NCI-H345 treated with DMSO at 0.1 percent for 48 hours (cell line): ENCODE results near the gene EIF4A2.
A peak's percentile ranks its signal among the peaks of the same experiment; 100 is the strongest.
"Not testable (repeated sequence)": the region's sequence is repeated elsewhere in the genome, so short reads cannot be mapped to it uniquely, and the experiment has no call there.

Experiments used
- DNase-seq: peaks from one replicate; lab custom pipeline; 2025; ENCODE audit not compliant: unreplicated experiment; lab: John Stamatoyannopoulos, UW

Gene EIF4A2

DNA sequence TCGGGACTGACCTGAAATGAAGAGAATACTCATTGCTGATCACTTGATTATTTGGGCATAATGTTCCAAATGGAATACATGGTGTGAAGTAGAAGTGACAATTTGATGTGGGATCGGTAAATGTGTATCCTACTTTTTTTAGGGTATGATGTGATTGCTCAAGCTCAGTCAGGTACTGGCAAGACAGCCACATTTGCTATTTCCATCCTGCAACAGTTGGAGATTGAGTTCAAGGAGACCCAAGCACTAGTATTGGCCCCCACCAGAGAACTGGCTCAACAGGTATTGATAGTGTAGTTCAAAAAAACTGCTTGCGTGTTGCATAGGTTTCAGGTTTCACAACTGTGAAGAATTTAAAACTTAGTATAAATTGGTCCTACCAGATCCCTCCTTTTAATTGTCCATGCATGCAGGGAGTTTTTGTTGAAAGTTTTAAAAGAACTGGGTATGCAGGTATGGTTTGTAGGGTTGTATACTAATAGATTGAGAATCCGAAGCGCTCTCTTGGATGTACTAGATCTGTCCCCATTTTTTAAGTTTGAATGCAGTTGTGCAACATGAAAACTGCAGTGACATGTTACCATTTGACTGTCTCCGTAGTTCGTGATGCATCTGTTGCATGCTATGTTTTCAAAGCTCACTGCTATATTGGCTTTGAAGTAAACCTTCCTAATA is 1.6 kb downstream of the EIF4A2 start:
- DNase-seq = no peak

DNA sequence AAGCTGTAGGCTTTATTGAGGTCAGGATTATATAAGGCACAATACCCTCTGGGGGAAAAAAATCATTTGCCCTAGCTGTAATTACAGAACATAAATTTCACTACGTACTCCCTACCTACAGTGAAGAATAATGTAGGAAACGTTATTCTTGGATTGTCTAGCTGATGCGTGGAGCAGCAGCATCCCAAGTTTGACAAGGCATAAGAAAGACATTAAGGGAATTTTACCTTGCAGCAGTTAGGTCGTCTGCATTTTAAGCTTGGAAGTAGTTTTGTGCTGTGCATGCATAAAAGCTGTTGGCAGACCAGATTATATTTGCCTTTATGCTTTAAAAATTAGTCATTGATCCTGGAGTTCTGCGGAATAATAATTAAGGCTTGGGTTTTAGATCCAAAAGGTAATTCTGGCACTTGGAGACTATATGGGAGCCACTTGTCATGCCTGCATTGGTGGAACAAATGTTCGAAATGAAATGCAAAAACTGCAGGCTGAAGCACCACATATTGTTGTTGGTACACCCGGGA is 2.2 kb downstream of the EIF4A2 start:
- no peak for DNase-seq

DNA sequence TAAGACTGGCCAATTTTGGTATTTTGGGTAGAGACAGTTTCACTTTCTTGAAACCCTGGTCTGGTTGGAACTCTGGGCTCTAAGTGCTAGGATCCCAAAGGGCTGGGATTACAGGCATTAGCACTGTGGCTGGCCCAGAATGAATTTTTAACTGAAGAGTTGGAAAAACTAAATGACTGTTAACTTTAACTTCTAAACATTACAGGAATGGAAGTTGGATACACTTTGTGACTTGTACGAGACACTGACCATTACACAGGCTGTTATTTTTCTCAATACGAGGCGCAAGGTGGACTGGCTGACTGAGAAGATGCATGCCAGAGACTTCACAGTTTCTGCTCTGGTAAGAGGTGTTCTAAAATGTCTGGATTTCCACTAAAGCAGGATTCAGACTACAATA is 3.5 kb downstream of the EIF4A2 start:
- no peak for DNase-seq

DNA sequence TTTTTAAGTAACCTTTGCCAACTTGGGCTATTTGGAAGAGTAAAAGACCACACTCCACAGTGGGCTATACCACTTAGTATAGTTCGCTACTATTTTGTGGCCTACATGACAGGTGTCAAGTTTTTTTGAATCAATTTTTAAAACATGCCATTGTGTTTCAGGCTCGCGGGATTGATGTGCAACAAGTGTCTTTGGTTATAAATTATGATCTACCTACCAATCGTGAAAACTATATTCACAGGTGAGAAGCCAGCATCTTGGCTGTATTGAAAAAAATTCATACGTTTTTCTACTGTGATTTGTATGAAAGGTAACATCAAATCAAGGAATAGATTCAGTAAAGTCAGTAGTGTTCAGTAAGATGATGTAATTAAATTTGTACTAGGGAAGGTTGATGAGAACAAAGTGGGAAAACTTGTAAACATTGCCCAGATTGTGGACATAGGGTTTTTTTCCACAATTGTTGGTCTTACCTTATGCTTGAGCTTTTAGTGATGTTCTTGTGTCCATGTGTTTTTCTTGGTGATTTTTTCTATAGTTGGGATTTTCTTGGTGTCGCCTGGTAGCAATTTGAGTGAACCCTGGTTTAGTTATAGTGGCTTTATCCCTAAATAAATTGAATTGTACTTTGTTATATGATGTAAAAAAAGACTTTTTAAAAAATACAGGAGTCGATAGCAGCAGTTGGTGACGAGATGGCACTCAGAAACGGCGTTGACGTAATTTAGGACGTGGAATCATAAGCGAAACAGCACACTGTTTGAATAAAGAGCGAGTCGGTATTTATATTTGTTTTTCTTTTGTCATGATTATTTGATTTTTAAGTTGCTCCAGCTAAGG is 4.5 kb downstream of the EIF4A2 start:
- DNase-seq = no peak

DNA sequence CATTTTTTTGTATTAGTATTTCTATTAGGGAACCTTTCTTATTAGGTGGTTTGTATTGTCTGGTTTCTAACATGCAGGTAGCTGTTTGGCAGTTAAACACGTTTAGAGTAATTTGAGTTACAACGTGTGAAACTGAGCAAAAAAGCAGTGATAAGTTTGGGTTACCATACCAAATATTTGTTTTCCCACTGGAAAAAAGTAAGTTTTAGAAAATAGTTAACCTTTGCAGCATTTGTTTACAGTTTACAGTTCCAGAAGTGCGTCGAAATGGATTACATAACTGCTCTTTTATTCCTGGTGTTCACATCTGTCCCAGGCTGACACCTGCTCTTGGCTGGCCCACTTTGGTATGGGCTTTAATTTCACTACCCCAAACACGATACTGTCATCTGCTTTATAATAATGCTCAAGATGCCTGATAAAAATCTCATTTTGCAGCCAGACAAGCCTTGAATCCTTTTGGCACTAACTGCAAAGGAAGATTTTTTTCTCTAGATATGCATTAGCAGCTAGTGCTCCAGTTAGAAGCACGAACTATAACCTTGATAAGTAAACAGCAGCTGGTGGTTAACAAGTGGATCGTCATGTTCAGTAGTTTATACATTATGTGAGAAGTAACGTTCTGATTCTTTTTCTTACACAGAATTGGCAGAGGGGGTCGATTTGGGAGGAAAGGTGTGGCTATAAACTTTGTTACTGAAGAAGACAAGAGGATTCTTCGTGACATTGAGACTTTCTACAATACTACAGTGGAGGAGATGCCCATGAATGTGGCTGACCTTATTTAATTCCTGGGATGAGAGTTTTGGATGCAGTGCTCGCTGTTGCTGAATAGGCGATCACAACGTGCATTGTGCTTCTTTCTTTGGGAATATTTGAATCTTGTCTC is 5.3 kb downstream of the EIF4A2 start:
- DNase-seq = no peak

DNA sequence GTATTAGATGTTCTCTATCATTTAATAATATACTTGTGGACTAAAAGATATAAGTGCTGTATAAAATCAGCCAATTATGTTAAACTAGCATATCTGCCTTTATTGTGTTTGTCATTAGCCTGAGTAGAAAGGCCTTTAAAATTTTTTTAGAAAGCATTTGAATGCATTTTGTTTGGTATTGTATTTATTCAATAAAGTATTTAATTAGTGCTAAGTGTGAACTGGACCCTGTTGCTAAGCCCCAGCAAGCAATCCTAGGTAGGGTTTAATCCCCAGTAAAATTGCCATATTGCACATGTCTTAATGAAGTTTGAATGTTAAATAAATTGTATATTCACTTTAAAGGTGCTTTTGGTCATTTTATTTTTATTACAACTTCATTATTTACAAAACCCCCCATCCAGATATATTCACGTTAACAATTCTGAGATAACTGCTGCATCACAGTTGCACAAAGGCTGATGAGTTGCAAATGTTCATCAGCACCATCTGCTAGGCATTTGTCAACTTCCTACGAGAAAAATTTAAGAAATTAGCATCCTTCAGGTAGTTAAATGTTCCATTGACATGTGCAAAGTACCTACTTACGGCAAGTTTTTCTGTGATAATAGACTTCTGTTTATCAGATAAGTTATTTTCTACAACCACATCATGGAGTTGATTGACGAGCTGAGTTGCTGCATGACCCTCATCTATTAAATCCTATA is 6.3 kb downstream of the EIF4A2 start:
- DNase-seq = no peak

DNA sequence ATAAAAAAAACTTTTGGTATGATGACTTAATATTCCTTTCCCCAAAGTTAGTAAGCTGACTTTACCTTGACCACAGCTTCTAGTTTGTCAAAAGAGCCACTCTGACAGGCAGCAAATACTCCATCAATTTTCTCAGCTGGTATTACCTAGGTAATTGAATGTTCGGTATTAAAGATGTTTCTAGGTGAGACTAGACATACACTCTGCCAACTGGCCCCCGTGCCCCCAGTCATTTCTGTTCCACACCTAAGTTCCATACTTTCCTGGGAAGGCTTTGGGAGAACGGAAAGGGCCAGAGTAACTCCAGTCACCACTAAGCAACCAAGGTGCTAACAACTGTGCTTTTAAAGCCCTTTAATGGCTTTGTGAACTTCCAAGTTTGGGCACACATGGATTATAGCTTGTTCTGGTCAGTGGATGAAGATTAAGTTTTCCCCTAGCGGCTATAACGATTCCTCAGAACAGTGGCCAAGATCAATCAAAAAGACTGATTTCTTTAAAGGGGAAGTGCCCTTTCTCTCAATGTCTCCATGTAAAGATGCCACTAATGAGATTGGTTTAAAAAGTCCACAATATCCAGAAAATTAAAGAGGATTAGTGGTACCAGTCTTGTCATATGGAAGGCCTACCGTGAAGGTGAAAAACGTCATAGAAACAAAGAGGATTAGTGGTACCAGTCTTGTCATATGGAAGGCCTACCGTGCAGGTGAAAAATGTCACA is 7.0 kb downstream of the EIF4A2 start:
- DNase-seq = no peak

DNA sequence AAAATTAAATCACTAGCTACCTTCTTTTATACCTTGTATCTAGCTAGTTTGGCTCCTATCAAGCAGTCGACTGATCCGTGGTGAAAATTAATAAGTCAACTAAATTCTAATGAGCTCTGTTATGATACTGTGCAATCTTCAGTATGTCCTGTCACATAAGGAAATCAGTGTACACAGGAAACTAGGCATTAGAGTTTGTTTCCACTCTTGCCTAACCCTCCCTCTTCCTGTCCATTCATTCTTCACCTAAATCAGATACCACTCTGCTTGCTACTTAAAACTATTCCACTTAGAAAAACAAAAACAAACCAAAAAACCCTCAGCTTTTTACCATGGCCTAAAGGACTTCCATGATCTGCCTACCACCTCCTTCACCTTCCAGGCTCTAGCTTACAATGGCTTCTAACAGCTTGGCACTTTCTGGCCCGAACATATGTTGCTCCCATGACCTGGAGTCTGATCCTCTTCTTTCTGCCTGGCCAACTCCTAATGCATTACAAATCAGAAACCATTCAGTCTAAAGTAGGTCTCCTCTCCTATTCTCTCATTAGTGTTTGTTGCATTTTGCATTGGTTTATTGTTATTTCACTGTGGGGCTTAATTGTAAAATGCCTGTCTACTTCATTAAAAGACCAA is 15.0 kb downstream of the EIF4A2 start:
- no peak for DNase-seq

DNA sequence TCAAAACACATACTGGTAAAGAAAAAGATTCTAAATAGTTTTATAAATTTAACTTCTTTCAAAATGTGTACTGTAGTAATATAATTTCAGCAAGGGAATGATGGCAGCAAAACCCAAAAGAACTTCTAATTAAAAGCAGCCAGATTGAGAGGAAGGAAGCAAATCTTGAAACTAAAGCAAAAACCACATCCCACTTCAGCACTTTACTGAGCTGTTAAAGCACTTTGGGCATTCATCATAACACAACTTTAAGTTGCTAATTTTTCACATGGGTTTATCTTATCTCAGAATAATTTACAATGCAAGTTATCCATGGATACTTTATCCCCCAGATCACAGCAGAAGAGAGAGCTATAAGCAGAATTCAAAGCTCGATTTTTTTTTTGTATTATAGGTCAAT is 16.9 kb downstream of the EIF4A2 start:
- DNase-seq = no peak

DNA sequence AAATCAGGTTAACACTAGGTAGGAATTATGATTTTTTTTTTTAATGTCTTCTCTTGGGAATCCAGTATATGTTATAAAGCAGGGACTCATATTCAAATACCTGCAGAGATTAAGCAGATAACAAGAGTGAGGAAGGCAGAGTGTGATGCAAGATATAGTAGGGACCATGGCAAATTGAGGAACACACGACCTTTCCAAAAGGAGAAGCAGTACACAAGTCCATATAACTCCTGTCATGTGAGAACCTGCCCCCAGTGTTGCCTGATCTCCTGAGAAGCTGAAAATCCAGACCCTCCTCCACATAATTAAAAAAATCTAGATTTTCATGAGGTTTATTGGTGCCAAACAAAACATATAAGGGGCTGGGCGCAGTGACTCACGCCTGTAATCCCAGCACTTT is 19.3 kb downstream of the EIF4A2 start:
- DNase-seq = no peak

DNA sequence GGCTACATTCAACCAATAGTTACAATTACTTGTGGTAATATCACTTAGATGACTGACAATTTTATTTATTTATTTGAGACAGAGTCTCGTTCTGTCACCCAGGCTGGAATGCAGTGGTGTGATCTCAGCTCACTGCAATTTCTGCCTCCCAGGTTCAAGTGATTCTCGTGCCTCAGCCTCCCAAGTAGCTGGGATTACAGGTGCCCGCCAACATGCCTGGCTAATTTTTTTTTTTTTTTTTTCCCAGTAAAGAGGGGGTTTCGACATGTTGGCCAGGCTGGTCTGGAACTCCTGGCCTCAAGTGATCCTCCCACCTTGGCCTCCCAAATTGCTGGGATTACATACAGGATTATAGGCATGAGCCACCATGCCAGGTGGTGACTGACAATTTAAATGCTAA is 20.1 kb downstream of the EIF4A2 start:
- DNase-seq = not testable (repeated sequence)

DNA sequence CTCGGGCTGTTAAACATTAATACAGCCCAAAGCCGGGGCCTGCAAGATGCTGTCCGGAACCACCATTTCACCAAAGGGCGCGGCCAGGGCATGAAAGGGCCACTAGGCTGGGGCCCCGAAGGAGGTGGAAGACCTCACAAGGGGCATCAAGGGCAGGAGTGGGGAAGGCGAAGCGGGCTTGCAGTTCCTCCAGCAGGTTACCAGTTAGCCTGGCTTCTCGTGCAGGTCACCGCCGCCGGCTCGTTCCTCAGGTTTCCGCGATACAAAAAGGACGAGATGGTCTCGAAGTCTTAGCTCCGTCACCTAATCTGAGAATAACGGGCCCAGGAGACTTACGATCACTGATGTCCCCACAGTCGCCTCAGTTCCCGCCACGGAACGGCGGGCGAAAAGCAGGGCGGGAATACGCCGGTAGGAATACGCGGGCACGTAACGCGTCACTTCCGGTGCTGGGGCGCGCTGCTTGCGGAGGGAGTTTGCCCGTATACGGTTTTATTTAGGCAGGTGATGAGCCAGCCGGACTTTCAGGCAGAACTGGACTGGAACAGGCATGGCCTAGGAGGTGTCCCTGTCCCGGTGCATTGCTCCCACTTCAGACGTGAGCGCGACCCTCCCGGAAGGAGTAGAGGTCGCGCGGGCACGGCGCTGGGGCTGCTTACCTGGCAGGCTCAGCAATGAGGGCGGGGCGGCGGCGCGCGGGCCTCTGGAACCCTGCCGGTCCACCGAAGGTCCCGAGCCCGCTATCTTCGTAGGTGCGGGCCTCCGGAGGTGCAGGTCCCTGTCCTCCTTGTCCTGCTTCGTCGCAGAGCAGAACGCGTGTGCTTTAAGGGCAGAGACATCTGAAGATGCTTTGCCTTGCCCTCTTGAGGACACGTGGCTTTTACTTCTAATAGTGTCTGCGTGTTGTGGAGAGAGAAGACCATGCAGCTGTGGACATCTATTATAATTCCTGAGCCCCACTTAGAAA is 23.0 kb downstream of the EIF4A2 start, which contains the start of gene RFC4:
TSS of gene RFC4 (minus strand) at position 394 of the 967 bp plus-strand sequence. CDS start 1,769 bp downstream, outside the sequence.
- peak; percentile 81 for DNase-seq

DNA sequence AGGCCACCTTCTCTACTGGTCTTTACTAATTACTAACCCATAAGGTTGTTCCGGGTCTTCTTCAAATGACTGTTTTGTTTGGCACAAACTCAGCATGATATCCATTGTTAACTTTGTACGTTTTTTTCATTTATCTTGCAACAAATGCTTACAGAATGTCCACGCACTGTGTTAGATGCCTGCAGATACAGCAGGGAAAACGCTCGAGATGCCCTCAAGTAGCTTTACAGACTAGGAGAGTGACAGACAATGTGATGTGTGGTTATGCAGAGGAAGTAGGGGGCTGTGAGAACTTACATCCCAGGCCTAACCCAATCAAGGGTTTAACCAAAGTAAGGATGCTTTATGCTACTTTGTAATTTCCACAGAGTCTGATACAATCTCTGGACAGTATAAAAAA is 23.9 kb downstream of the EIF4A2 start:
- no peak for DNase-seq

DNA sequence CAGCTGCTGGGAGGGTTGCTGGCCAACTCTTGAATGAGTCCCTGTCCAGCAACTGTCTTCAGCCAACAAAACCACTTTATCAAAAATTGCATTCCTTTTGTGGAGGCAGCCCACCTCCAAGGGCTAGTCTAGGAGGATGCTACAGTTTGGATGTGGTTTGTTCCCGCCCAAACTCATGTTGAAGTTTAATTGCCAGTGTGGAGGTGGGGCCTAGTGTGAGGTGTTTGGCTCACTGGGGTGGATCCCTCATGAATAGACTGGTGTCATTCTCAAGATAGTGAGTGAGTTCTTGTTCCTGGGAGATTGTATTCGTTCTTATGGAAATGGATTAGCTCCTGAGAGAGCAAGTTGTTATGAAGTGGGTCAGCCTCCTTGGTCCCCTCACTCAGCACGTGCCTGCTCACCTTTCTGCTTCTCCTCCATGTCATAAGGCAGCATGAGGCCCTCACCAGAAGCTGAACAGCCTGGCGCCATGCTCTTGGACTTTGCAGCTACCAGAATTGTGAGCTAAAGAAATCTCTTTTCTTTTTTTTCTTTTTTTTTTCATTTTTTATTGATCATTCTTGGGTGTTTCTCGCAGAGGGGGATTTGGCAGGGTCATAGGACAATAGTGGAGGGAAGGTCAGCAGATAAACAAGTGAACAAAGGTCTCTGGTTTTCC is 27.1 kb downstream of the EIF4A2 start:
- DNase-seq = no peak

DNA sequence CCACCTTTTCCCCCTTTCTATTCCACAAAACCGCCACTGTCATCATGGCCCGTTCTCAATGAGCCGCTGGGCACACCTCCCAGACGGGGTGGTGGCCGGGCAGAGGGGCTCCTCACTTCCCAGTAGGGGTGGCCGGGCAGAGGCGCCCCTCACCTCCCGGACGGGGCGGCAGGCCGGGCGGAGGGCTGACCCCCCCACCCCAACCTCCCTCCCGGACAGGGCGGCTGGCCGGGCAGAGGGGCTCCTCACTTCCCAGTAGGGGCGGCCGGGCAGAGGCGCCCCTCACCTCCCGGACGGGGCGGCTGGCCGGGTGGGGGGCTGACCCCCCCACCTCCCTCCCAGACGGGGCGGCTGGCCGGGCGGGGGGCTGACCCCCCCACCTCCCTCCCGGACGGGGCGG is 27.9 kb downstream of the EIF4A2 start:
- not testable (repeated sequence) for DNase-seq

DNA sequence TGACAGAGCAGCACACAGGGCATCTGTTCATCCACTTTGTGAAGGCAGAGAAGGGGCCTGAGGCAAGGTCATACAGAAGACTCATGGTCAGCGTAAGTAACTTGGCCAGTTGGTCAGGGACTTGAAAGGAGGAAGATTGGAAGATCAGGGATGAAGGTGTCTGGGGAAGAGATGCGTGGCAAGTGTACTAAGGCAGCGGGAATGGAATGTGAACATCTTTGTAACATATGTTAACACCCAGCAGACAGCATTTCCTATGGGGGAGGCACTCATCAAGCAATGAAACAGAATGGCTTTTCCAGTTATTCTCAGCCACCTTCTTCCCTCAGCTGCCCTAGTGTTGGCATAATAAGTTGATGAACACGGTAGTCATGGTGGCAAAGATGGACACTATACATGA is 30.7 kb downstream of the EIF4A2 start:
- no peak for DNase-seq

DNA sequence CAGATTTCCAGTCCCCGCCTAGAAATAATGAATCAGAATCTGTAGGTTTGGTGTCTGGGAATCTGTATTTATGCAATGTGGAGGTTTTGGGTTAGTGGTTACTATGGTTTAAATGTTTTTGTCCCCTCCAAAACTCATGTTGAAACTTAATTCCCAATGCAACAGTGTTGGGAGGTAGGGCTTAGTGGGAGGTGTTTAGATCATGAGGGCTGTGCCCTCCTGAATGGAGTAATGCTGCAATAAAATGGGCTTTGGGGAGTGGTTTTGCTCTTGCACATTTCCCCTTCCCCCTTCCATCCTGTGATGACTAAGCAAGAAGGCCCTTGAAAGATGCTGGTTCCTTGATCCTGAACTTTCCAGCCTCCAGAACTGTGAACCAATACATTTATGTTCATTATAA is 32.1 kb downstream of the EIF4A2 start:
- DNase-seq = no peak

DNA sequence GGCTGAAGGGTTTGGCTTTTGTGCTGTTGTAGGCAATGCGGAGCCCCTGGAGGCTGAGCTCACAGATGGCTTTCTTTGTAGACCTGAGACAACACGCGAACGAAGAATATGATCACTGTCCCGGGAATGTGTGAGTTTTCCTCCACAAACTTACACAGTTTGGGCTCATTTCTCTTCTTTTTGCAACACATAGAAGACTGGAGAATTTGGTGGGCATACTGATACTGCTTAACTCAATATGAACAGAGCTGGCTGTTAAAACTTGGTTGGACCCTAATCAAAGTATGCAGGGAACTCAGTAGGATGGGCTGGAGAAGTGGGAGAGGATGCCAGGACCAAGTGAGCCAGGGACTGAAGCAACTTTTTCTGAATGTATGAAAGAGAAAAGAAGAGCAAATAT is 35.1 kb downstream of the EIF4A2 start:
- no peak for DNase-seq
